Measurements from ENCODE around the gene NFU1. TPM values are rescaled to one million over a fixed set of nuclear protein-coding genes. Genes with fewer than 3 reads are reported as not detected.
A peak's percentile ranks its signal among the peaks of the same experiment; 100 is the strongest.

Gene NFU1
- polyA plus RNA-seq, 1 of the 3 experiments (the other 2 are of a cell fraction), result 23.5 TPM

- CTCF ChIA-PET, result interaction anchor here (0.6 to 1.0 kb wide), 2 partner anchors 65 to 90 kb away, joined by 3 to 4 read pairs; no protein-coding TSS in a partner anchor
- DNase-seq, result no peak
- no peak for TF ChIP-seq PBX3 (IDR thresholded peaks at IDR 0.05)
- no peak for TF ChIP-seq USF2 (IDR thresholded peaks at IDR 0.05; ENCODE audit: borderline replicate concordance, low read depth, low read length)
- no peak for TF ChIP-seq FOSL2 (IDR thresholded peaks at IDR 0.05; ENCODE audit: borderline replicate concordance, low read depth)
- TF ChIP-seq RCOR1 (IDR thresholded peaks at IDR 0.05; ENCODE audit: low read length), result no peak
- TF ChIP-seq FOXJ3 (CRISPR knock-in tag; IDR thresholded peaks at IDR 0.05), result no peak
- TF ChIP-seq JUND (IDR thresholded peaks at IDR 0.05), result no peak
- TF ChIP-seq TCF12 (IDR thresholded peaks at IDR 0.05), result no peak
- H3K4me3 ChIP-seq (ENCODE audit: low read depth in 2 of 2, low read length in 1 of 2), result no peak overlapping the region
- H3K9me2 ChIP-seq, result no peaks in the 10 kb centered on the region
- no peak overlapping the region for H3K9ac ChIP-seq
- peaks cover 0 to 6% of the 10 kb centered on the region in 2 experiments for H3K36me3 ChIP-seq (replicated peaks in 1 of 2; ENCODE audit: control insufficient read depth in 1 of 2, insufficient read depth in 2 of 2, low read length in 1 of 2)
- H3K79me2 ChIP-seq (ENCODE audit: insufficient read depth), result peaks cover 31% of the 10 kb centered on the region
- H3K4me1 ChIP-seq (ENCODE audit: control insufficient read depth in 1 of 2, insufficient read depth in 2 of 2, low read depth in 1 of 2, low read length in 1 of 2), result peaks cover 5 to 6% of the 10 kb centered on the region in 2 experiments; a peak in 3 of 4 replicates
- no peak overlapping the region for H3K4me2 ChIP-seq
- H2AFZ ChIP-seq (ENCODE audit: low read depth), result no peak overlapping the region
- POLR2A ChIA-PET, result no interaction called here
- H3F3A ChIP-seq (replicated peaks; ENCODE audit: insufficient read depth), result peaks cover 9% of the 10 kb centered on the region
- no peaks in the 10 kb centered on the region for H3K9me3 ChIP-seq
- peaks cover 5% of the 10 kb centered on the region for H4K20me1 ChIP-seq (ENCODE audit: insufficient read depth)
- WGBS (ENCODE audit: low lambda C conversion rate), result 95% methylated on average over 3 of the region's 3 CpGs
- no peaks in the 10 kb centered on the region for H3K27me3 ChIP-seq (ENCODE audit: insufficient read depth)
- no peak overlapping the region for H3K27ac ChIP-seq (ENCODE audit: low read depth in 2 of 2, low read length in 1 of 2)
These were observed 48.0 kb downstream of the NFU1 start for GRCh38 chr2:69389271-69389670.

GRCh38 chr2:69387770-69388481 lies 49.3 kb downstream of the NFU1 start:
- Histone ChIP-seq H3K4me1 (ENCODE audit: control insufficient read depth in 1 of 2, insufficient read depth in 2 of 2, low read depth in 1 of 2, low read length in 1 of 2) (peaks cover 6 to 11% of the 10 kb centered on the region in 2 experiments; a peak in 3 of 4 replicates), H3K27me3 (ENCODE audit: insufficient read depth) (no peaks in the 10 kb centered on the region), H3K9me2 (no peaks in the 10 kb centered on the region), H3F3A (replicated peaks; ENCODE audit: insufficient read depth) (peaks cover 9% of the 10 kb centered on the region), H3K4me2 (peak overlapping the region; percentile 81), H3K27ac (ENCODE audit: low read depth in 2 of 2, low read length in 1 of 2) (peak overlapping the region; percentile 79 to 90), H3K9ac (peak overlapping the region; percentile 92), H3K9me3 (no peaks in the 10 kb centered on the region), H4K20me1 (ENCODE audit: insufficient read depth) (peaks cover 16% of the 10 kb centered on the region), H3K79me2 (ENCODE audit: insufficient read depth) (peaks cover 44% of the 10 kb centered on the region), H2AFZ (ENCODE audit: low read depth) (peak overlapping the region; percentile 85), H3K4me3 (ENCODE audit: low read depth in 2 of 2, low read length in 1 of 2) (peak overlapping the region; percentile 77 to 92), H3K36me3 (replicated peaks in 1 of 2; ENCODE audit: control insufficient read depth in 1 of 2, insufficient read depth in 2 of 2, low read length in 1 of 2) (peaks cover under 1 to 8% of the 10 kb centered on the region in 2 experiments)
- ChIA-PET CTCF (interaction anchor here (1.8 to 4.5 kb wide), 2 partner anchors 11 to 50 kb away, joined by 6 to 36 read pairs; partner anchors contain the start of gene NFU1), POLR2A (no interaction called here)
- TF ChIP-seq TEAD4 (IDR thresholded peaks at IDR 0.05; ENCODE audit: borderline replicate concordance, insufficient read depth) (no peak), TAF1 (IDR thresholded peaks at IDR 0.05; ENCODE audit: borderline replicate concordance, low read depth, low read length) (no peak), EP300 (IDR thresholded peaks at IDR 0.05; ENCODE audit: borderline replicate concordance in 1 of 2, low read depth in 1 of 2, low read length in 1 of 2) (no peak), POLR2AphosphoS5 (IDR thresholded peaks at IDR 0.05; ENCODE audit: low read depth, low read length) (no peak)
- peak; percentile 25 for DNase-seq
- WGBS (ENCODE audit: low lambda C conversion rate), result 80% methylated on average over 14 of the region's 14 CpGs

Measured in SK-N-SH (cell line).